Gastroesophageal sphincter (tissue), 3 donors: ENCODE measurements around the gene CLEC2A.

ENCODE experiments used
- POLR2AphosphoS5 ChIP-seq: sonication (generic); formaldehyde crosslinking; IDR thresholded peaks from one replicate; pipeline ENCODE4 v1.6.1; 2017; ENCODE audit warnings: antibody characterized with exemption
- TF ChIP-seq, protein P1 (sequence below), 4 experiments: fragments of 200-600 bp in 2 of 4; fragments of 450-650 bp in 2 of 4; sonication (generic) in 1 of 4; IDR thresholded peaks; one replicate each; pipeline ENCODE4 v1.5.1; 2017 to 2019; ENCODE audit warnings: antibody characterized with exemption in 4 of 4, mild to moderate bottlenecking in 2 of 4, moderate library complexity in 2 of 4

GRCh38 chr12:9975614-9976013, 43.4 kb upstream of the CLEC2A start:
- TF ChIP-seq, protein P1, sequence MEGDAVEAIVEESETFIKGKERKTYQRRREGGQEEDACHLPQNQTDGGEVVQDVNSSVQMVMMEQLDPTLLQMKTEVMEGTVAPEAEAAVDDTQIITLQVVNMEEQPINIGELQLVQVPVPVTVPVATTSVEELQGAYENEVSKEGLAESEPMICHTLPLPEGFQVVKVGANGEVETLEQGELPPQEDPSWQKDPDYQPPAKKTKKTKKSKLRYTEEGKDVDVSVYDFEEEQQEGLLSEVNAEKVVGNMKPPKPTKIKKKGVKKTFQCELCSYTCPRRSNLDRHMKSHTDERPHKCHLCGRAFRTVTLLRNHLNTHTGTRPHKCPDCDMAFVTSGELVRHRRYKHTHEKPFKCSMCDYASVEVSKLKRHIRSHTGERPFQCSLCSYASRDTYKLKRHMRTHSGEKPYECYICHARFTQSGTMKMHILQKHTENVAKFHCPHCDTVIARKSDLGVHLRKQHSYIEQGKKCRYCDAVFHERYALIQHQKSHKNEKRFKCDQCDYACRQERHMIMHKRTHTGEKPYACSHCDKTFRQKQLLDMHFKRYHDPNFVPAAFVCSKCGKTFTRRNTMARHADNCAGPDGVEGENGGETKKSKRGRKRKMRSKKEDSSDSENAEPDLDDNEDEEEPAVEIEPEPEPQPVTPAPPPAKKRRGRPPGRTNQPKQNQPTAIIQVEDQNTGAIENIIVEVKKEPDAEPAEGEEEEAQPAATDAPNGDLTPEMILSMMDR (IDR thresholded peaks at IDR 0.05), result no peak
- no peak for TF ChIP-seq POLR2AphosphoS5
